K562 (cell line): ENCODE results near the gene KBTBD12. TPM values are rescaled to one million over a fixed set of nuclear protein-coding genes. Genes with fewer than 3 reads are reported as not detected.

Experiments used
- ARID4B ChIP-seq: sonication (generic); formaldehyde crosslinking; IDR thresholded peaks from 2 replicates; pipeline ENCODE4 v1.8.0; 2022; ENCODE audit warnings: mild to moderate bottlenecking, missing genetic modification reagents
- ETV1 ChIP-seq: fragments of 450-650 bp; conservative IDR thresholded peaks from 2 replicates; pipeline ENCODE4 v1.6.1; 2016; ENCODE audit warnings: missing genetic modification characterization, control low read depth, low read depth, missing compliant biosample characterization
- HEY1 ChIP-seq: fragments of 250-450 bp; sonication (Bioruptor Pico); IDR thresholded peaks from 2 replicates; pipeline ENCODE4 v1.5.0; 2020; ENCODE audit warnings: mild to moderate bottlenecking, moderate library complexity, borderline replicate concordance
- HNRNPL ChIP-seq: fragments of 200-400 bp; formaldehyde crosslinking; IDR thresholded peaks from 2 replicates; pipeline ENCODE4 v1.6.1; 2017; ENCODE audit warnings: low read depth, mild to moderate bottlenecking, low read length
- KLF1 ChIP-seq: fragments of 450-650 bp; IDR thresholded peaks from 2 replicates; pipeline ENCODE4 v1.6.1; 2016; ENCODE audit warnings: missing genetic modification characterization, missing compliant biosample characterization
- MEF2A ChIP-seq: IDR thresholded peaks from 2 replicates; pipeline ENCODE4 v1.6.1; 2011; ENCODE audit warnings: low read depth, mild to moderate bottlenecking, low read length, moderate library complexity; ENCODE audit not compliant: control insufficient read depth
- RBM15 ChIP-seq: fragments of 200-400 bp; formaldehyde crosslinking; IDR thresholded peaks from 2 replicates; pipeline ENCODE4 v1.6.1; 2018; ENCODE audit warnings: mild to moderate bottlenecking, low read length, moderate library complexity; ENCODE audit not compliant: insufficient read depth
- RHOXF2B ChIP-seq: fragments of 250-450 bp; sonication (Bioruptor Pico); conservative IDR thresholded peaks from 2 replicates; pipeline ENCODE4 v1.5.1; 2021
- SPI1 ChIP-seq: IDR thresholded peaks from 2 replicates; pipeline ENCODE4 v1.6.1; 2011; ENCODE audit warnings: low read depth, low read length, control low read depth, borderline replicate concordance
- VEZF1 ChIP-seq: fragments of 200-800 bp; sonication (Bioruptor generic); IDR thresholded peaks from 2 replicates; pipeline ENCODE4 v1.6.1; 2017; ENCODE audit warnings: missing genetic modification characterization, missing compliant biosample characterization
- YBX1 ChIP-seq: fragments of 450-650 bp; IDR thresholded peaks from 2 replicates; pipeline ENCODE4 v1.7.1; 2016; ENCODE audit warnings: mild to moderate bottlenecking
- ZBTB12 ChIP-seq: fragments of 250-450 bp; sonication (Bioruptor Pico); IDR thresholded peaks from 2 replicates; pipeline ENCODE4 v1.4.0; 2020
- ZBTB49 ChIP-seq: sonication (generic); formaldehyde crosslinking; IDR thresholded peaks from 2 replicates; pipeline ENCODE4 v1.8.0; 2022; ENCODE audit warnings: missing genetic modification reagents, mild to moderate bottlenecking, borderline replicate concordance
- ZBTB9 ChIP-seq: fragments of 450-650 bp; formaldehyde crosslinking; IDR thresholded peaks from 2 replicates; pipeline ENCODE4 v1.4.0; 2020; ENCODE audit warnings: mild to moderate bottlenecking, moderate library complexity
- ZNF3 ChIP-seq: fragments of 250-450 bp; sonication (Bioruptor Pico); IDR thresholded peaks from 2 replicates; pipeline ENCODE4 v1.5.0; 2021; ENCODE audit warnings: mild to moderate bottlenecking, moderate library complexity
- polyA plus RNA-seq, 8 experiments: library from polyadenylated mRNA; depleted of rRNA in 4 of 8; stranded (reverse) in 5 of 8; unstranded in 3 of 8; fragments of >200 nt; fragmentation: Nextera tagmentation in 2 of 8; fragmentation: Illumina TruSeq in 1 of 8; extraction: Ambion mirVana in 2 of 8; extraction: Trizol in 1 of 8; gene quantifications; 2 replicates each; pipeline versions ENCODE4 v1.2.1 to v1.2.3, GENCODE V29; 2011 to 2014; ENCODE audit warnings: inconsistent platforms in 1 of 8, missing spikeins in 1 of 8
- total RNA-seq, 7 experiments: library from RNA; depleted of rRNA in 6 of 7; stranded (reverse); fragments of >200 nt in 6 of 7; fragmentation: Illumina TruSeq in 2 of 7; extraction: Trizol in 2 of 7; gene quantifications; 2 replicates each; pipeline versions ENCODE4 v1.2.1 to v1.2.3, GENCODE V29; 2011 to 2021; ENCODE audit warnings: low replicate concordance in 1 of 7

KBTBD12 gene
- total and polyA plus RNA-seq, 9 of the 15 experiments (the other 6 are each of a cell fraction or from before 2014, with no cell fraction given): not detected

- TF ChIP-seq ARID4B (CRISPR knock-in tag) (no peak), HEY1 (CRISPR knock-in tag) (no peak), ETV1 (0 out of 2 replicates have a peak, but pooled peaks have one; percentile 20), HNRNPL (no peak), ZNF3 (CRISPR knock-in tag) (no peak), RBM15 (no peak), SPI1 (no peak), ZBTB49 (no peak), ZBTB12 (CRISPR knock-in tag) (no peak), KLF1 (no peak), MEF2A (no peak), ZBTB9 (CRISPR knock-in tag) (no peak), RHOXF2B (CRISPR knock-in tag) (no peak), VEZF1 (CRISPR knock-in tag) (no peak; the same call in 1 of the 2 replicates), YBX1 (no peak)
Measured at GRCh38 chr3:128009952-128010846, 95.2 kb downstream of the KBTBD12 start (continued).
